ENCODE results near the gene IPO8.
"Not testable (repeated sequence)": the region's sequence is repeated elsewhere in the genome, so short reads cannot be mapped to it uniquely, and the experiment has no call there.

Gene IPO8

DNA sequence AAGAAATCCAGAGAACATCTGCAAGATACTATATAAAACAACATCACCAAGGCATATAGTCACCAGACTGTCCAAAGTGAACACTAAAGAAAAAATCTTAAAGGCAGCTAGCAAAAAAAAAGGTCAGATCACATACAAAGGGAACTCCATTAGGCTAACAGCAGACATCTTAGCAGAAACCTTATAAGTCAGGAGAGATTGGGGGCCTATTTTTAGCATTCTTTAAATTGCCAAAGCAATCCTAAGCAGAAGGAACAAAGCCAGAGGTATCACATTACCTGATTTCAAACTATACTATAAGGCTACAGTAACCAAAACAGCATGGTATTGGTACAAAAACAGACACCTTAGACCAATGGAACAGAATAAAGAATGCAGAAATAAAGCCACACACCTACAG is 92.5 kb downstream of the IPO8 start:
- no peak for DNase-seq

DNA sequence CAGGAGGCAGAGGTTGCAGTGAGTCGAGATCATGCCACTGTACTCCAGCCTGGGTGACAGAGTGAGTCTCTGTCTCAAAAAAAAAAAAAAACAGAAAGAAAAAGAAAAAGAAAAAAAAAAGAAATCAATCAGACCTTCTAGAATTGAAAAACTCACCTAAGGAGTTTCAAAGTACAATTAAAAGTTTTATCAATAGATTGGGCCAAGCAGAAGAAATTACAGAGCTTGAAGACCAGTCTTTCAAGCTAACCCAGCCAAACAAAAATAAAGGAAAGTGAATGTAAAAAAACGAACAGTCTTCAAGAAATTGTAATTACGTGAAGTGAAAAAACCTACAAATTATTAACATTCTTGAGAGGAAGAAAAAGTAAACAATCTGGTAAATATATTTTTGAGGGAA is 93.0 kb downstream of the IPO8 start:
- no peak for DNase-seq

DNA sequence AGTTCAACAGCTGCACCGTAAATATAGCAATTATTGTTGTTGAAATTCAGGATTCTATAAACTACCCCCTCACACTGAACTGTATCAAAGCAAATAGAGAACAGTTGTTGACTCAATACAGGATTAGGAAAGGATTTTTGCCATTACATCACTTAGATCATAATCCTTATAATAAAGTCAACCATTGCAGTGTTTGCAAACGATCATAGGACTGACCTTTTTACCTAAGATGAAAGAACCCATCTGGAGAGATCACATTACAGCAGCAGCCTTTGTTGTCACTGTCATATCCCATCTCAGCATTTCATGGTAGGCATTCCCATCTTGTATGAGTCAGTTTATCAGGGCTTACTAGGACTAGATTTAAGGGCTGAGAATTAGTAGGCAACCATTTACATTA is 96.1 kb downstream of the IPO8 start:
- DNase-seq, result no peak

DNA sequence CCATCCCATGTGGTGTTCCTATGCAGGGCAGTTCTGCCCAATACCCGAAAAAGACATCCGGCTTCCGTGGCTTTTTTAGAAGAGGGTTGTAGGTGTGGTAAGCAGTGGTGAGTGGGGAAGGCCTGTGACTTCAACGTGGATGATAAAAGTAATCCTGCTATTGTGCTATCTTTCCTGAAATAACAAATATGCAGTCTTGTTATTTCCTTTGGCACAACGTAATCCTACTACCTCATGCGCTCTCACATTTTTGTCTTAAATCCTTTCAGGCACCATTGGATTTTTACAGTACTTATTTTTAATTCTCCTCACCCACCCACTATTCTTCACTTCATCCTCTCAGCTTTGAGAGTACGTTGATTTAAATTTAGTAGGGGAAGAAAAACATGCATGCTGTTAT is 96.8 kb downstream of the IPO8 start:
- no peak for DNase-seq

DNA sequence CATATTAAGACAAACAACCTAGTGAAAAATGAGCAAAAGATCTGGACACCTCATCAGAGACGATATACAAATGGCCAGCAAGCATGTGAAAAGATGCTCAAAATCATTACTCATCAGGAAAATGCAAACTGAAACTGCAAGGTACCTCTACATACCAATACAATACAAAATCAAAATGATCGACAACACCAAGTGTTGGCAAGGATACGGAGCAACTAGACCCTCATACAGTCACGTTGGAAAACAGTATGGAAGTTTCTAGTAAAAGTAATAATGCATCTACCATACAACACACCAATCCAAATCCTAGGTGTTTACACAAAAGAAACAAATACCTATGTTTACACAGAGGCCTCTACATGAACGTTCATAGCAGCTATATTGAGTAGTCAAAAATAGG is 99.9 kb downstream of the IPO8 start:
- no peak for DNase-seq

DNA sequence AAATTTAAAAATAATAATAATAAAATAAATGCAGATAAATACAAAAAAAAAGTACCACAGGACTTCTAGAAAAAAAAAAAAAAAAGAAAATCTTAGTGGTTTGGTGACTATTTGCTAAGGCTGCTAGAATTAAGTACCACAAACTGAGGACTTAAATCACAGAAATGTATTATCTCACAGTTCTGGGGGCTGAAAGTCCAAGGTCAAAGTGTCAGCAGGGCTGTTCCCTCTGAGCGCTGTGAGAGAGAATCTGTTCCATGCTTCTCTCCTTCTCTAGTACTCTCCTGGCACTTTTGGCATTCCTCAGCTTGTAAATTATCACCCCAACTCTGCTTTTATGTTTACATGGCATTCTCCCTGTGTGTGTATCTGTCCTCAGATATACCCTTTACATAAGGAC is 101.2 kb downstream of the IPO8 start:
- no peak for DNase-seq

DNA sequence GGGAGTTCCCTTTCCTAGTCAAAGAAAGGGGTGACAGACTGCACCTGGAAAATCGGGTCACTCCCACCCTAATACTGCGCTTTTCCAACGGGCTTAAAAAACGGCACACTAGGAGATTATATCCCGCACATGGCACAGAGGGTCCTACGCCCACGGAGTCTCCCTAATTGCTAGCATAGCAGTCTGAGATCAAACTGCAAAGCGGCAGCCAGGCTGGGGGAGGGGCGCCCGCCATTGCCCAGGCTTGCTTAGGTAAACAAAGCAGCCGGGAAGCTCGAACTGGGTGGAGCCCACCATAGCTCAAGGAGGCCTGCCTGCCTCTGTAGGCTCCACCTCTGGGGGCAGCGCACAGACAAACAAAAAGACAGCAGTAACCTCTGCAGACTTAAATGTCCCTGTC is 107.1 kb downstream of the IPO8 start:
- not testable (repeated sequence) for DNase-seq

DNA sequence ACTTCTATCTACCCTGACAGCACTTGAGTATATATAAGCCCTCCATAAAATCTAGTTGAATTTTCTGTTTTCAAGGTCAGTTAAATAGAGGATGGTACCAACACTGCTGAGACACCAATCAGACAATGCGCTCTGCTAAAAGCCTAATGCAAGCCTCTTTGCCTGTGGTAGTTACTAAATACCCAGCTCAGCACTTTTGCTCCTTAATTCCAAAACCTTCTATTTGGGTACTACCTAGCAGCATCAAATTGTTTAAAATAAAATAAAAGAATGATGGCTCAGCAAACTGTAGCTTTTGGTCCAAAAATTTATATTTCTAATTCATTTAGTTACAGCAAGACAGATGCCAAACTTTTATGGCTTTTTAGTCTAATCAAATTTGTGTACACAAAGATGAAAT is 107.9 kb downstream of the IPO8 start:
- DNase-seq, result no peak

DNA sequence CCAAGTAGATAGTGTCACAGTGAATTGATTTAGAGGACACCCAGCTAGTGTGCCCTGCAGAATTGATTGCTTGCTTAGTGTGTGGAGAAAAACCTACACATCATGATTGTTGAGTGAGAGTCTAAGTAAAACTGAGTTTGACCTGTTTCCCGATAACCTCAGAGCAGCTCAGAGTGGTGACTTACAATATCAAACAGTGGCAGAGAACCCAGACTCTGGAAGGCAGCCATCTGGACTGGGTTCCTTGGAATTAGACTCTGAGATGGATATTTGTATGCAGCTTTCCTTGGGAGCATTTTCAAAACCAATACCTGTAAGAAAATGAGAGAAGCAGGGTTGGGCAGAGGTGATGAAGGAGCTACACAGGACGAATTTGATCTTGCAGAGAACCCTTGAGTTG is 109.8 kb downstream of the IPO8 start:
- DNase-seq, result no peak

DNA sequence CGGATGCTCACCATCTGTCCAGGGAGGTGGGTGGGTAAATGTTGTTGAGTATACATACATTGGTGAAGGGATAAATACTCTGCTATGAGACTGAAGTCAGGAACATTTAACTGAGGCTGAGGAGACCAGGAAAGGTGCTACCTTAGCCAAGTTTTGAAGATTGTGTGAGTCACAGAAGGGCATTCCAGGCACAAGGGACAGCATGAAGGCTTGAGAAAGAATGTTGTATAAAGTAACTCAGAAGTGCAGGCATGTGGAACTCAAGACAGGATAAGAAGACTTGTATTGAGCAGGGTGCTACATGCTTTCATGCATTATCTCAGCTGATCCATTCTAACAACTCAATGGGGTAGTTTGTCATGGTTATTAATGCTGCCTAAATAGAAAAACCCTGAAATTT is 112.7 kb downstream of the IPO8 start:
- no peak for DNase-seq

DNA sequence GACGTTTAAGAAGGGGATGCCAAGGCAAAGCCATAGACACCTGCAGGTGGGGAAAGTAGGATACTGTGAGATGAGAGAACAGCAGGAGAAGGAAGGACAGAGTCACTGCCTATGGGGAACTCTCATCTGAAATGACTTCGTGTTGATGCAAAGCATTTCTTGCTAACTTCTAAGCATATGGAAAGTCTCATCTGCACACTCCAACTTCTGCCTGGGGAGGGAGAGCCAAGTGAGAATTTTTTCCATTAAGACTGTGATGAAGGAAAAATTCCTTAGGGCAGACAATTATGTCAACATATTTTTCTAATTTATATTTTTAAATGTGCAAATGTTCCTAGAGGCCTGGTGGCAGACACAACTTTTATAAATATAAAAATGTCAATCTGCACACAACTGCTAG is 115.3 kb downstream of the IPO8 start:
- DNase-seq, result no peak
